A549 (cell line): ENCODE results near the gene TMEM132D.

Experiments used
- CTCF ChIP-seq: fragments of >200 bp; sonication (Bioruptor Twin); formaldehyde crosslinking; IDR thresholded peaks from 3 replicates; pipeline ENCODE4 v1.5.1; 2016
- POLR2A ChIP-seq: IDR thresholded peaks from 2 replicates; pipeline ENCODE4 v1.6.1; 2012; ENCODE audit warnings: mild to moderate bottlenecking, low read length

- TF ChIP-seq POLR2A (no peak), CTCF (no peak)
Measured at GRCh38 chr12:129241852-129242251, 662.0 kb downstream of the TMEM132D start.
